Mesendoderm (in vitro differentiated cells): Measurements from ENCODE around the gene MBNL3.
"Not testable (repeated sequence)": the region's sequence is repeated elsewhere in the genome, so short reads cannot be mapped to it uniquely, and the experiment has no call there.

Experiments used
- DNase-seq: peaks from one replicate; pipeline ENCODE4 v3.0.0; 2013
- H2AK5ac ChIP-seq: 2 replicates; pipeline ENCODE4 v1.6.1; 2013; ENCODE audit warnings: low read length, inconsistent platforms
- H2BK120ac ChIP-seq: 2 replicates; pipeline ENCODE4 v1.6.1; 2013; ENCODE audit warnings: low read depth, mild to moderate bottlenecking, low read length, moderate library complexity, mixed read lengths
- H2BK15ac ChIP-seq: replicated peaks from 2 replicates; pipeline ENCODE4 v1.6.1; 2013; ENCODE audit warnings: low read depth, mild to moderate bottlenecking, moderate library complexity
- H2BK5ac ChIP-seq: 2 replicates; pipeline ENCODE4 v1.6.1; 2013; ENCODE audit warnings: low read length, inconsistent platforms
- H3K18ac ChIP-seq: 2 replicates; pipeline ENCODE4 v1.6.1; 2013; ENCODE audit warnings: mild to moderate bottlenecking, low read length, mixed read lengths
- H3K23ac ChIP-seq: one replicate; pipeline ENCODE4 v1.6.1; 2013; ENCODE audit warnings: low read length
- H3K27ac ChIP-seq: 2 replicates; pipeline ENCODE4 v1.5.1; 2013; ENCODE audit warnings: low read depth, mild to moderate bottlenecking, inconsistent platforms, low read length, moderate library complexity
- H3K27me3 ChIP-seq: 2 replicates; pipeline ENCODE4 v1.6.1; 2013; ENCODE audit warnings: low read length, control low read depth, mild to moderate bottlenecking, inconsistent platforms; ENCODE audit not compliant: insufficient read depth, poor library complexity
- H3K36me3 ChIP-seq: 2 replicates; pipeline ENCODE4 v1.6.1; 2013; ENCODE audit warnings: low read length, inconsistent platforms; ENCODE audit not compliant: control insufficient read depth, insufficient read depth
- H3K4ac ChIP-seq: one replicate; pipeline ENCODE4 v1.6.1; 2013; ENCODE audit warnings: low read depth, mild to moderate bottlenecking, low read length, moderate library complexity
- H3K4me1 ChIP-seq: 2 replicates; pipeline ENCODE4 v1.6.1; 2013; ENCODE audit warnings: low read depth, low read length, inconsistent platforms; ENCODE audit not compliant: control insufficient read depth
- H3K4me2 ChIP-seq: 2 replicates; pipeline ENCODE4 v1.6.1; 2013; ENCODE audit warnings: low read length
- H3K4me3 ChIP-seq: 2 replicates; pipeline ENCODE4 v1.5.1; 2013; ENCODE audit warnings: mild to moderate bottlenecking, low read length
- H3K56ac ChIP-seq: one replicate; pipeline ENCODE4 v1.6.1; 2013; ENCODE audit warnings: low read length
- H3K79me1 ChIP-seq: 2 replicates; pipeline ENCODE4 v1.6.1; 2013; ENCODE audit warnings: low read length, inconsistent platforms
- H3K79me2 ChIP-seq: 2 replicates; pipeline ENCODE4 v1.6.1; 2013; ENCODE audit warnings: mild to moderate bottlenecking, low read length; ENCODE audit not compliant: control insufficient read depth, insufficient read depth
- H3K9ac ChIP-seq: 2 replicates; pipeline ENCODE4 v1.6.1; 2013; ENCODE audit warnings: low read length, inconsistent platforms
- H4K5ac ChIP-seq: one replicate; pipeline ENCODE4 v1.6.1; 2013; ENCODE audit warnings: low read length
- H4K8ac ChIP-seq: one replicate; pipeline ENCODE4 v1.6.1; 2013; ENCODE audit warnings: low read depth, mild to moderate bottlenecking, control low read depth, low read length, moderate library complexity
- WGBS: extraction: QIAGEN DNeasy Blood & Tissue Kit; methylation state at CpG from one replicate; pipeline ENCODE4 v1.1.7; 2013; ENCODE audit warnings: low lambda C conversion rate, missing lambda C conversion rate; ENCODE audit not compliant: insufficient coverage; ENCODE audit errors: extremely low coverage; 5-methylcytosine and 5-hydroxymethylcytosine counted together

MBNL3 gene

DNA sequence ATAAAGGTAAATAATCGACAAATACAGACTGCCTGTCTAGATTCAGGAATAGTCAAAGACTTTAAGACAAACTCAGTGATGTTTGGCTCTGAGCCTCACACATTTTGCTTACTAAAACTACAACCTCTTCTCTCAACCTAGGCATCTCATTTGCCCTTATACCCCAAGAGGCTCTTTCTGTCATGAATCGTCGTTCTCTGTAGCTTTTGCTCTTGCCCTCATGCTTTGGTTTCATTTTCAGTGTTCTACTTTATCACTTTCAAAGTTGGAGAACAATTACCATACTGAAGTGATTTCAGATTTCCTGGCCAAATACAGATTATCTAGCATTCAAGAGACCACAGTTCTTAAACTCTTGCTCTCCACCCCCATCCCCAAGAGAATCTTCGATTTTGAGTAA is 155.5 kb downstream of the MBNL3 start:
- WGBS: no CpG with 5 or more reads among the region's 4 CpGs

DNA sequence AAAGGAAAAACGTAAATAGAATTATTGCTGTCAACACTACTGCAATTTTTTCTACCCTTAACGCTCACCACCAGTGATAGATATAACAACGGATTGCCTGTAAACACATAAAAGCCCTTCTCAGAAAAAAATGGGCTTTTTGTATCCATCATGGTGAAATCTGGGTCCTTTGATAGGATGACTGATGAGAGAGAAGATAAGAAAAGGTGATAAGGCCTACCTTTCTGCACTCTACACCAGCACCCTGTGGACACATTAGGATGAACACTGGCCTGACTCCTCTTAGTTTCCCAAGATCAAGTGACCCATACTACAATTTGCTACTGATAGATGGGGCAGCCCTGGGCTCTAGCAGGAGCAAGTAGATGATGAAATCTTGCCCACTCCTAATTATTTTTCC is 157.3 kb downstream of the MBNL3 start:
- Histone ChIP-seq H2BK15ac (no peak overlapping the region), H3K18ac (no peak overlapping the region), H3K4me1 (no peaks in the 10 kb centered on the region), H3K4me2 (no peak overlapping the region), H3K36me3 (no peaks in the 10 kb centered on the region), H2BK120ac (no peak overlapping the region), H2AK5ac (no peak overlapping the region), H3K27me3 (no peaks in the 10 kb centered on the region), H4K5ac (no peak overlapping the region), H4K8ac (no peak overlapping the region), H3K27ac (no peak overlapping the region), H3K23ac (no peak overlapping the region), H3K79me2 (no peaks in the 10 kb centered on the region), H3K79me1 (no peaks in the 10 kb centered on the region), H2BK5ac (no peak overlapping the region), H3K56ac (no peak overlapping the region), H3K4ac (no peak overlapping the region), H3K9ac (no peak overlapping the region), H3K4me3 (no peak overlapping the region)
- no CpG with 5 or more reads among the region's 3 CpGs for WGBS
- DNase-seq: no peak

More for the DNA sequence above, 155.5 kb downstream of the MBNL3 start:
- no peak overlapping the region for H3K4ac ChIP-seq
- H3K79me2 ChIP-seq: no peaks in the 10 kb centered on the region
- no peak overlapping the region for H3K4me3 ChIP-seq
- no peak overlapping the region for H3K23ac ChIP-seq
- no peaks in the 10 kb centered on the region for H3K27me3 ChIP-seq
- no peak overlapping the region for H3K4me2 ChIP-seq
- no peak overlapping the region for H3K9ac ChIP-seq
- no peak overlapping the region for H4K5ac ChIP-seq
- DNase-seq: no peak
- no peak overlapping the region for H2AK5ac ChIP-seq
- no peak overlapping the region for H4K8ac ChIP-seq
- no peak overlapping the region for H2BK5ac ChIP-seq
- H3K36me3 ChIP-seq: no peaks in the 10 kb centered on the region
- H3K79me1 ChIP-seq: no peaks in the 10 kb centered on the region
- H3K27ac ChIP-seq: no peak overlapping the region
- no peak overlapping the region for H2BK120ac ChIP-seq
- no peak overlapping the region for H3K56ac ChIP-seq
- no peaks in the 10 kb centered on the region for H3K4me1 ChIP-seq
- H3K18ac ChIP-seq: no peak overlapping the region
- H2BK15ac ChIP-seq: no peak overlapping the region

DNA sequence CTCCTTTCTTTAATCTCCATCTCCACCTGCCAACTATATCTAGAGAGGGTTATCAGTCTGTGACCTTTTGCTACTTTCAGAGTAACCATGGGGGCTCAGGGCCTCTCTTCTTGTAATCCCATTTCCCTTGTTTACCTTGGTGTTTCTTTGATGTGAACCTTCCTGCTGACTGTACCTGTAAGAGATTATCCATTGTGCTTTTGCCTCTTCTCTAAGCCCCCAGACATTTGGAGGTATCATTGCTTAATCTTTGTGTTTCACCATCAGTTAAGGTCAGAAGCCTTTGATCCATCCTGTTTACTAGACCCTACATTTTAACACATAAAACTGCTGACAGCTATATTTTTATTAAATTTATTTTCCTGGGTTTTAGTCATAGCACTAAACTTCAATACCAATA is 157.8 kb downstream of the MBNL3 start:
- peak; percentile 9 for DNase-seq
- no peak overlapping the region for H3K4me2 ChIP-seq
- no peak overlapping the region for H2AK5ac ChIP-seq
- no peak overlapping the region for H2BK120ac ChIP-seq
- no peaks in the 10 kb centered on the region for H3K79me2 ChIP-seq
- H3K4me3 ChIP-seq: no peak overlapping the region
- no peaks in the 10 kb centered on the region for H3K4me1 ChIP-seq
- H3K9ac ChIP-seq: no peak overlapping the region
- H2BK5ac ChIP-seq: no peak overlapping the region
- no peak overlapping the region for H4K5ac ChIP-seq
- no peak overlapping the region for H4K8ac ChIP-seq
- no peak overlapping the region for H3K27ac ChIP-seq
- H3K23ac ChIP-seq: no peak overlapping the region
- no peak overlapping the region for H3K18ac ChIP-seq
- H2BK15ac ChIP-seq: no peak overlapping the region
- H3K79me1 ChIP-seq: no peaks in the 10 kb centered on the region
- H3K36me3 ChIP-seq: no peaks in the 10 kb centered on the region
- H3K4ac ChIP-seq: no peak overlapping the region
- H3K27me3 ChIP-seq: no peaks in the 10 kb centered on the region
- no peak overlapping the region for H3K56ac ChIP-seq

DNA sequence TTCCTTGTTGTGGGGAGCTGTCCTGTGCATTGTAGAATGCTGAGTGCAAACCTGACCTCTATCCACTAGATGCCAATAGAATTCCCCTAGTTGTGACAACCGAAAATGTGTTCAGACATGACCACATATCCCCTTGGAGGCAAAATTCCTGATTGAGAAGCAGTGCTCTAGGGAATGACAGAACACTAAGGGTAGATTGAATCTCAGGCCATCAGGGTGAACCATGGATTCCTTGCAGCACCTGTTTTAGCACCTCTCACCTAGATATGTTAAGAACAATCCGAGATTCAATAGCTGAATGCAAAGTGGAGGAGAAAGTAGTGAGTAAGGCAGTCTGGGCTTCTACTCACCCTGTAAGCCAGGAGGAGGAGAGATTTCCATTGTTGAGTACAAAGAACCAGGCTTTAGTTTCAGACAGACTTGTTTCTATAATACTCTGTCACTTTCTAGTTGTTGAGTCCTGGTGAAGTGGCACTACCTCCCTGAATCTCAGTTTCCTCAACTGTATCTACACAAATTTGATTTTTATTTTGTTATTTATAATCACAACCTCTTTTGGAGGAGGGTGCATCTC is 158.6 kb downstream of the MBNL3 start:
- Histone ChIP-seq H3K4me2 (no peak overlapping the region), H4K8ac (no peak overlapping the region), H3K23ac (no peak overlapping the region), H4K5ac (no peak overlapping the region), H2AK5ac (no peak overlapping the region), H3K27ac (no peak overlapping the region), H2BK15ac (no peak overlapping the region), H3K36me3 (no peaks in the 10 kb centered on the region), H3K4me1 (no peaks in the 10 kb centered on the region), H3K56ac (no peak overlapping the region), H3K4ac (no peak overlapping the region), H3K9ac (no peak overlapping the region), H3K4me3 (no peak overlapping the region), H3K18ac (no peak overlapping the region), H3K79me2 (no peaks in the 10 kb centered on the region), H3K27me3 (no peaks in the 10 kb centered on the region), H3K79me1 (no peaks in the 10 kb centered on the region), H2BK5ac (no peak overlapping the region), H2BK120ac (no peak overlapping the region)
- no peak for DNase-seq
- WGBS: no CpG with 5 or more reads among the region's 2 CpGs

DNA sequence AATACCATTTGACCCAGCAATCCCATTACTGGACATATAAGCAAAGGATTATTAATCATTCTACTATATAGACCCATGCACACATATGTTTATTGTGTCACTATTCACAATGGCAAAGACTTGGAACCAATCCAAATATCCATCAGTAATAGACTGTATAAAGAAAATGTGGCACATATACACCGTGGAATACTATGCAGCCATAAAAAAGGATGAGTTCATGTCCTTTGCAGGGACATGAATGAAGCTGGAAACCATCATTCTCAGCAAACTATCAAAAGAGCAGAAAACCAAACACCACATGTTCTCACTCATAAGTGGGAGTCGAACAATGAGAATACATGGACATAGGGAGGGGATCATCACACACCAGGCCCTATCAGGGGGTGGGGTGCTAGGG is 161.9 kb downstream of the MBNL3 start:
- H2BK5ac ChIP-seq, H3K27ac ChIP-seq, DNase-seq, H3K27me3 ChIP-seq, H2BK120ac ChIP-seq, H3K23ac ChIP-seq, H4K5ac ChIP-seq, H3K56ac ChIP-seq, H3K4ac ChIP-seq, H3K4me3 ChIP-seq, H4K8ac ChIP-seq, H3K9ac ChIP-seq, H2AK5ac ChIP-seq, H3K18ac ChIP-seq, H3K4me2 ChIP-seq, H3K79me1 ChIP-seq, H3K79me2 ChIP-seq, H2BK15ac ChIP-seq, H3K4me1 ChIP-seq, H3K36me3 ChIP-seq: not testable (repeated sequence)
- WGBS: no CpG with 5 or more reads among the region's 2 CpGs
